ENCODE results near the gene CD58. TPM values are rescaled to one million over a fixed set of nuclear protein-coding genes. Genes with fewer than 3 reads are reported as not detected.
"Not testable (repeated sequence)": the region's sequence is repeated elsewhere in the genome, so short reads cannot be mapped to it uniquely, and the experiment has no call there.

The CD58 gene
- total RNA-seq: 10 to 100 TPM; 12.4 to 16.0 TPM

- ATAC-seq (peak; percentile 77), DNase-seq (peak; percentile 93)
- no peaks in the 10 kb centered on the region for H3K9me3 Mint-ChIP-seq (ENCODE audit: low read depth)
- H3K27ac Mint-ChIP-seq: peak within 1 kb of the TSS; percentile 87
- CTCF ChIA-PET: interaction anchor here (0.7 to 1.4 kb wide), 4 partner anchors 29 to 167 kb away, joined by 3 to 4 read pairs (median 3); partner anchors contain the start of gene IGSF3
- intact Hi-C loops (cut with DNase I, micrococcal nuclease): loop anchor here (1.0 to 5.0 kb wide), 13 partner anchors 12 to 797 kb away; partner anchors contain the start of genes TTF2 (in 2 of the 2) and MAN1A2 (in 1 of the 2)
- peaks cover 8% of the 10 kb centered on the region for H3K27me3 Mint-ChIP-seq
- POLR2A ChIA-PET: interaction anchor here (0.6 kb wide), 2 partner anchors 307 to 361 kb away, joined by 3 read pairs; no protein-coding TSS in a partner anchor
- peak within 1 kb of the TSS; percentile 91 for H3K4me3 Mint-ChIP-seq
- peaks cover 64% of the 10 kb centered on the region for H3K4me1 Mint-ChIP-seq
- peaks cover 7% of the 10 kb centered on the region for H3K36me3 Mint-ChIP-seq (ENCODE audit: low read depth)
Measured at GRCh38 chr1:116570358-116571214, at the start of gene CD58. TSS of gene CD58 (minus strand) at chr1:116571026. CDS start at chr1:116570972, 54 bp downstream.

GRCh38 chr1:116620392-116620791 is 49.6 kb upstream of the CD58 start:
- H3K36me3 Mint-ChIP-seq (ENCODE audit: low read depth); CTCF ChIA-PET; H3K27me3 Mint-ChIP-seq; intact Hi-C loops (cut with DNase I, micrococcal nuclease); ATAC-seq; H3K4me1 Mint-ChIP-seq; H3K4me3 Mint-ChIP-seq; H3K27ac Mint-ChIP-seq; H3K9me3 Mint-ChIP-seq (ENCODE audit: low read depth); DNase-seq; POLR2A ChIA-PET: not testable (repeated sequence)

- H3K4me1 Mint-ChIP-seq; H3K27ac Mint-ChIP-seq; POLR2A ChIA-PET; H3K27me3 Mint-ChIP-seq; CTCF ChIA-PET; ATAC-seq; H3K4me3 Mint-ChIP-seq; H3K9me3 Mint-ChIP-seq (ENCODE audit: low read depth); H3K36me3 Mint-ChIP-seq (ENCODE audit: low read depth); intact Hi-C loops (cut with DNase I, micrococcal nuclease); DNase-seq: not testable (repeated sequence)
Measured at GRCh38 chr1:116619106-116619505, 48.3 kb upstream of the CD58 start.

GRCh38 chr1:116617808-116618207 is 47.0 kb upstream of the CD58 start:
- CTCF ChIA-PET: interaction anchor here (0.6 kb wide), 1 partner anchor 257 kb away, joined by 3 read pairs; no protein-coding TSS in a partner anchor
- H3K36me3 Mint-ChIP-seq (ENCODE audit: low read depth); H3K27ac Mint-ChIP-seq: not testable (repeated sequence)

GRCh38 chr1:116613825-116614224 is 43.0 kb upstream of the CD58 start:
- H3K27ac Mint-ChIP-seq; CTCF ChIA-PET; intact Hi-C loops (cut with DNase I, micrococcal nuclease); POLR2A ChIA-PET; H3K4me3 Mint-ChIP-seq; H3K36me3 Mint-ChIP-seq (ENCODE audit: low read depth); H3K9me3 Mint-ChIP-seq (ENCODE audit: low read depth); H3K27me3 Mint-ChIP-seq; DNase-seq; ATAC-seq: not testable (repeated sequence)
- peaks cover 16% of the 10 kb centered on the region for H3K4me1 Mint-ChIP-seq

More at GRCh38 chr1:116617808-116618207, 47.0 kb upstream of the CD58 start:
- POLR2A ChIA-PET; H3K4me3 Mint-ChIP-seq; H3K27me3 Mint-ChIP-seq; intact Hi-C loops (cut with DNase I, micrococcal nuclease); ATAC-seq; H3K9me3 Mint-ChIP-seq (ENCODE audit: low read depth); DNase-seq; H3K4me1 Mint-ChIP-seq: not testable (repeated sequence)

GRCh38 chr1:116609801-116610371 is 39.1 kb upstream of the CD58 start:
- H3K27ac Mint-ChIP-seq: peak overlapping the region; percentile 59
- H3K36me3 Mint-ChIP-seq (ENCODE audit: low read depth); H3K27me3 Mint-ChIP-seq; H3K4me3 Mint-ChIP-seq; DNase-seq; H3K9me3 Mint-ChIP-seq (ENCODE audit: low read depth); intact Hi-C loops (cut with DNase I, micrococcal nuclease): not testable (repeated sequence)
- ATAC-seq: peak; percentile 27
- CTCF ChIA-PET: interaction anchor here (0.6 kb wide), 1 partner anchor 1903 kb away, joined by 3 read pairs; no protein-coding TSS in a partner anchor
- POLR2A ChIA-PET: interaction anchor here (0.6 kb wide), 1 partner anchor 18 kb away, joined by 12 read pairs; no protein-coding TSS in a partner anchor
- peaks cover 39% of the 10 kb centered on the region for H3K4me1 Mint-ChIP-seq

GRCh38 chr1:116608841-116609240 is 38.0 kb upstream of the CD58 start:
- Mint-ChIP-seq H3K4me1 (peaks cover 39% of the 10 kb centered on the region), H3K4me3 (peak overlapping the region; percentile 66), H3K27ac (peak overlapping the region; percentile 86)
- H3K27me3 Mint-ChIP-seq; POLR2A ChIA-PET; DNase-seq; H3K36me3 Mint-ChIP-seq (ENCODE audit: low read depth); intact Hi-C loops (cut with DNase I, micrococcal nuclease); H3K9me3 Mint-ChIP-seq (ENCODE audit: low read depth): not testable (repeated sequence)
- CTCF ChIA-PET: interaction anchor here (0.7 to 0.8 kb wide), 2 partner anchors 34 to 352 kb away, joined by 3 read pairs; no protein-coding TSS in a partner anchor
- ATAC-seq: peak; percentile 70

GRCh38 chr1:116608151-116608550 is 37.3 kb upstream of the CD58 start:
- peak overlapping the region; percentile 86 for H3K27ac Mint-ChIP-seq
- DNase-seq; H3K36me3 Mint-ChIP-seq (ENCODE audit: low read depth); H3K27me3 Mint-ChIP-seq; ATAC-seq; intact Hi-C loops (cut with DNase I, micrococcal nuclease); H3K9me3 Mint-ChIP-seq (ENCODE audit: low read depth); POLR2A ChIA-PET: not testable (repeated sequence)
- H3K4me3 Mint-ChIP-seq: peak overlapping the region; percentile 66
- H3K4me1 Mint-ChIP-seq: peaks cover 39% of the 10 kb centered on the region
- CTCF ChIA-PET: interaction anchor here (0.7 to 0.8 kb wide), 2 partner anchors 34 to 352 kb away, joined by 3 read pairs; no protein-coding TSS in a partner anchor

- POLR2A ChIA-PET: interaction anchor here (0.6 kb wide), 1 partner anchor 219 kb away, joined by 3 read pairs; no protein-coding TSS in a partner anchor
- Mint-ChIP-seq H3K27ac (peak overlapping the region; percentile 86), H3K4me1 (peaks cover 39% of the 10 kb centered on the region), H3K4me3 (peak overlapping the region; percentile 66)
- CTCF ChIA-PET; DNase-seq; H3K27me3 Mint-ChIP-seq; ATAC-seq; H3K36me3 Mint-ChIP-seq (ENCODE audit: low read depth); H3K9me3 Mint-ChIP-seq (ENCODE audit: low read depth); intact Hi-C loops (cut with DNase I, micrococcal nuclease): not testable (repeated sequence)
Measured at GRCh38 chr1:116607463-116607862, 36.6 kb upstream of the CD58 start.

GRCh38 chr1:116606067-116606466 is 35.2 kb upstream of the CD58 start:
- DNase-seq: peak; percentile 31
- H3K9me3 Mint-ChIP-seq (ENCODE audit: low read depth); H3K27me3 Mint-ChIP-seq; intact Hi-C loops (cut with DNase I, micrococcal nuclease); CTCF ChIA-PET; POLR2A ChIA-PET; H3K36me3 Mint-ChIP-seq (ENCODE audit: low read depth): not testable (repeated sequence)
- ATAC-seq: peak; percentile 54
- peak overlapping the region; percentile 67 for H3K27ac Mint-ChIP-seq
- peak overlapping the region; percentile 66 for H3K4me3 Mint-ChIP-seq
- peaks cover 39% of the 10 kb centered on the region for H3K4me1 Mint-ChIP-seq

- no peaks in the 10 kb centered on the region for H3K9me3 Mint-ChIP-seq (ENCODE audit: low read depth)
- peaks cover 36% of the 10 kb centered on the region for H3K4me1 Mint-ChIP-seq
- CTCF ChIA-PET: no interaction called here
- intact Hi-C loops (cut with DNase I, micrococcal nuclease): no loop called here
- no peak overlapping the region for H3K4me3 Mint-ChIP-seq
- H3K27ac Mint-ChIP-seq: no peak overlapping the region
- H3K27me3 Mint-ChIP-seq: no peaks in the 10 kb centered on the region
- peaks cover 4% of the 10 kb centered on the region for H3K36me3 Mint-ChIP-seq (ENCODE audit: low read depth)
- DNase-seq (no peak), ATAC-seq (no peak)
- POLR2A ChIA-PET: no interaction called here
Measured at GRCh38 chr1:116605315-116605714, 34.5 kb upstream of the CD58 start.

Measured in activated CD4-positive, alpha-beta T cell treated with anti-CD3 and anti-CD28 coated beads for 36 hours (primary cell).